SK-N-SH (cell line): ENCODE measurements around the gene RAPGEF4. TPM values are rescaled to one million over a fixed set of nuclear protein-coding genes. Genes with fewer than 3 reads are reported as not detected.

ENCODE experiments used
- CTCF ChIA-PET: fragments of 300-600, 350-600 bp; formaldehyde crosslinking; extraction: SDS; loops from one replicate; lab custom pipeline; 2021; lab: Yijun Ruan, JAX
- POLR2A ChIA-PET: fragments of 350-600 bp; sonication (Branson Sonifier 250); formaldehyde crosslinking; extraction: SDS; loops from one replicate; lab custom pipeline; 2020; ENCODE audit warnings: antibody characterized with exemption, inconsistent platforms; lab: Yijun Ruan, JAX
- DNase-seq: peaks from one replicate; pipeline ENCODE4 v3.0.0; 2012
- H2AFZ ChIP-seq: fragments of 200-600 bp; sonication (generic); 2 replicates; pipeline ENCODE4 v1.8.1; 2016; ENCODE audit warnings: antibody characterized with exemption, mild to moderate bottlenecking, low read depth
- H3F3A ChIP-seq: fragments of 200-600 bp; sonication (generic); replicated peaks from 2 replicates; pipeline ENCODE3; 2016; ENCODE audit warnings: antibody characterized with exemption, mild to moderate bottlenecking; ENCODE audit not compliant: insufficient read depth
- H3K27ac ChIP-seq, 2 experiments: fragments of 200-500 bp in 1 of 2; fragments of 200-600 bp in 1 of 2; sonication (Bioruptor generic) in 1 of 2; sonication (generic), shearing (Covaris generic) in 1 of 2; 2 replicates each; pipeline versions ENCODE4 v1.5.1 to v1.6.1; 2014 to 2016; ENCODE audit warnings: low read depth in 2 of 2, inconsistent platforms in 1 of 2, low read length in 1 of 2, mild to moderate bottlenecking in 1 of 2, mixed read lengths in 1 of 2
- H3K27me3 ChIP-seq: fragments of 200-600 bp; sonication (generic), shearing (Covaris generic); 2 replicates; pipeline ENCODE4 v1.6.1; 2016; ENCODE audit warnings: mixed run types; ENCODE audit not compliant: insufficient read depth
- H3K36me3 ChIP-seq, 2 experiments: fragments of 200-500 bp in 1 of 2; fragments of 200-600 bp in 1 of 2; sonication (Bioruptor generic) in 1 of 2; sonication (generic) in 1 of 2; replicated peaks in 1 of 2; 2 replicates each; pipeline versions ENCODE3 to v1.5.1; 2014 to 2016; ENCODE audit warnings: low read length in 1 of 2, mild to moderate bottlenecking in 1 of 2; ENCODE audit not compliant: insufficient read depth in 2 of 2, control insufficient read depth in 1 of 2
- H3K4me1 ChIP-seq, 2 experiments: fragments of 200-500 bp in 1 of 2; fragments of 200-600 bp in 1 of 2; sonication (Bioruptor generic) in 1 of 2; sonication (generic), shearing (Covaris generic) in 1 of 2; 2 replicates each; pipeline versions ENCODE4 v1.5.1 to v1.6.1; 2014 to 2016; ENCODE audit warnings: low read depth in 1 of 2, low read length in 1 of 2, mixed run types in 1 of 2; ENCODE audit not compliant: insufficient read depth in 2 of 2, control insufficient read depth in 1 of 2
- H3K4me2 ChIP-seq: fragments of 200-600 bp; sonication (generic), shearing (Covaris generic); 2 replicates; pipeline ENCODE4 v1.6.1; 2017; ENCODE audit warnings: mixed run types
- H3K4me3 ChIP-seq, 2 experiments: fragments of 200-500 bp in 1 of 2; fragments of 200-600 bp in 1 of 2; sonication (Bioruptor generic) in 1 of 2; sonication (generic), shearing (Covaris generic) in 1 of 2; 2 replicates each; pipeline versions ENCODE4 v1.5.1 to v1.8.1; 2014 to 2016; ENCODE audit warnings: low read depth in 2 of 2, inconsistent platforms in 1 of 2, low read length in 1 of 2, mild to moderate bottlenecking in 1 of 2, mixed read lengths in 1 of 2, moderate library complexity in 1 of 2
- H3K79me2 ChIP-seq: fragments of 200-600 bp; sonication (generic); 2 replicates; pipeline ENCODE4 v1.8.1; 2017; ENCODE audit warnings: mild to moderate bottlenecking; ENCODE audit not compliant: insufficient read depth
- H3K9ac ChIP-seq: fragments of 200-600 bp; sonication (generic); 2 replicates; pipeline ENCODE4 v1.6.1; 2017; ENCODE audit warnings: mixed run types
- H3K9me2 ChIP-seq: fragments of 200-600 bp; sonication (generic); 2 replicates; pipeline ENCODE4 v1.6.1; 2017; ENCODE audit warnings: mixed run types
- H3K9me3 ChIP-seq: fragments of 200-600 bp; sonication (generic); 2 replicates; pipeline ENCODE4 v1.6.1; 2017; ENCODE audit warnings: mixed run types, mild to moderate bottlenecking, moderate library complexity
- H4K20me1 ChIP-seq: fragments of 200-600 bp; sonication (generic); 2 replicates; pipeline ENCODE4 v1.6.1; 2017; ENCODE audit warnings: mild to moderate bottlenecking, mixed run types; ENCODE audit not compliant: insufficient read depth
- FOXM1 ChIP-seq: IDR thresholded peaks from 2 replicates; pipeline ENCODE4 v1.4.0; 2012; ENCODE audit warnings: low read depth, mild to moderate bottlenecking
- MEF2A ChIP-seq: IDR thresholded peaks from 2 replicates; pipeline ENCODE4 v1.4.0; 2012; ENCODE audit warnings: low read depth, borderline replicate concordance
- MXI1 ChIP-seq: IDR thresholded peaks from 2 replicates; pipeline ENCODE4 v1.6.1; 2012; ENCODE audit warnings: mild to moderate bottlenecking, low read depth, low read length, improper control_type of control experiment
- RCOR1 ChIP-seq: fragments of 150-350 bp; IDR thresholded peaks from 2 replicates; pipeline ENCODE4 v1.6.1; 2017; ENCODE audit warnings: antibody characterized with exemption, low read length
- REST ChIP-seq: IDR thresholded peaks from 2 replicates; pipeline ENCODE4 v1.6.1; 2012; ENCODE audit warnings: mild to moderate bottlenecking, low read depth, low read length, moderate library complexity
- SIN3A ChIP-seq: IDR thresholded peaks from 2 replicates; pipeline ENCODE4 v1.6.1; 2012; ENCODE audit warnings: low read depth, mild to moderate bottlenecking, low read length, moderate library complexity, borderline replicate concordance
- WGBS: methylation state at CpG from one replicate; pipeline ENCODE4 v1.1.6; 2017; ENCODE audit warnings: low lambda C conversion rate; 5-methylcytosine and 5-hydroxymethylcytosine counted together
- polyA plus RNA-seq, 3 experiments: library from polyadenylated mRNA; depleted of rRNA; stranded (reverse); fragments of >200 nt; gene quantifications; 2 replicates each; pipeline ENCODE4 v1.2.3, GENCODE V29; 2012
- TF ChIP-seq, protein P1 (sequence below): IDR thresholded peaks from 2 replicates; pipeline ENCODE4 v1.4.0; 2012; ENCODE audit warnings: low read depth, borderline replicate concordance
- TF ChIP-seq, protein P2 (sequence below): IDR thresholded peaks from 2 replicates; pipeline ENCODE4; 2012

Gene RAPGEF4
- polyA plus RNA-seq, 1 of the 3 experiments (the other 2 are of a cell fraction): 0.30 TPM

DNA sequence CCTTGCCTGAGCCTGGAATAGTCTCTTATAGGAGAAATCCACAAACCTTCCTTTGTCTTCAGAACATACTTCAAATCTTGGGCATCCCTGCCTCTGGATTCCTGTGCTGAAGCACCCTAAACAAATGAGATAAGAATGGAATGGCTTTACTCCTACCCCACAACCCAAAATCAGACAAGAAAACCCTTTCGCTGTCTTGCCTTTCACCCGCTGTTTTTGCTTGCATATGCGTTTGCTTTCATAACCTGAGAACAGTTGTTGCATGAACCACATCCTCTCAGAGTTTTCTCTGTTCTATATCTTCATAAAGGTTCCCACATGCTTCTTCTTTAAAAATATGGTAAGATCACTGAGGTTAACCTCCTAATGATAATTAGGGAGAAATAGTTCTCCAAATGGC, 207.9 kb downstream of the RAPGEF4 start:
- 92% methylated on average over 3 of the region's 3 CpGs for WGBS
- CTCF ChIA-PET: interaction anchor here (2.6 kb wide), 1 partner anchor 11 kb away, joined by 14 read pairs; no protein-coding TSS in a partner anchor

More for the DNA sequence above, 207.9 kb downstream of the RAPGEF4 start:
- TF ChIP-seq RCOR1: no peak
- TF ChIP-seq, protein P1, sequence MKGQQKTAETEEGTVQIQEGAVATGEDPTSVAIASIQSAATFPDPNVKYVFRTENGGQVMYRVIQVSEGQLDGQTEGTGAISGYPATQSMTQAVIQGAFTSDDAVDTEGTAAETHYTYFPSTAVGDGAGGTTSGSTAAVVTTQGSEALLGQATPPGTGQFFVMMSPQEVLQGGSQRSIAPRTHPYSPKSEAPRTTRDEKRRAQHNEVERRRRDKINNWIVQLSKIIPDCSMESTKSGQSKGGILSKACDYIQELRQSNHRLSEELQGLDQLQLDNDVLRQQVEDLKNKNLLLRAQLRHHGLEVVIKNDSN: no peak
- no peak for TF ChIP-seq MXI1
- TF ChIP-seq MEF2A: no peak
- no peak for TF ChIP-seq FOXM1
- TF ChIP-seq SIN3A: no peak
- TF ChIP-seq, protein P2, sequence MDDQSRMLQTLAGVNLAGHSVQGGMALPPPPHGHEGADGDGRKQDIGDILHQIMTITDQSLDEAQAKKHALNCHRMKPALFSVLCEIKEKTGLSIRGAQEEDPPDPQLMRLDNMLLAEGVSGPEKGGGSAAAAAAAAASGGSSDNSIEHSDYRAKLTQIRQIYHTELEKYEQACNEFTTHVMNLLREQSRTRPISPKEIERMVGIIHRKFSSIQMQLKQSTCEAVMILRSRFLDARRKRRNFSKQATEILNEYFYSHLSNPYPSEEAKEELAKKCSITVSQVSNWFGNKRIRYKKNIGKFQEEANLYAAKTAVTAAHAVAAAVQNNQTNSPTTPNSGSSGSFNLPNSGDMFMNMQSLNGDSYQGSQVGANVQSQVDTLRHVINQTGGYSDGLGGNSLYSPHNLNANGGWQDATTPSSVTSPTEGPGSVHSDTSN: no peak
- TF ChIP-seq REST: no peak
- TF ChIP-seq, all 33 proteins: peak for 0
- Histone ChIP-seq H4K20me1 (no peaks in the 10 kb centered on the region), H3K9me3 (no peaks in the 10 kb centered on the region), H3K9me2 (no peaks in the 10 kb centered on the region), H3K27me3 (no peaks in the 10 kb centered on the region), H3K4me2 (no peak overlapping the region), H3K27ac (no peak overlapping the region), H3K4me3 (no peak overlapping the region), H3K9ac (no peak overlapping the region), H3K36me3 (no peaks in the 10 kb centered on the region), H3K4me1 (peaks cover 0 to 2% of the 10 kb centered on the region in 2 experiments; a peak in 2 of 4 replicates), H3F3A (no peaks in the 10 kb centered on the region), H3K79me2 (no peaks in the 10 kb centered on the region), H2AFZ (no peak overlapping the region)
- POLR2A ChIA-PET: no interaction called here
- no peak for DNase-seq
